ENCODE data around the gene CDRT15. TPM values are rescaled to one million over a fixed set of nuclear protein-coding genes. Genes with fewer than 3 reads are reported as not detected.

CDRT15 gene
- total RNA-seq, 1 experiment from 2014 or later = not detected

GRCh38 chr17:14245629-14246028 is 9.0 kb upstream of the CDRT15 start:
- no peak for DNase-seq
- Histone ChIP-seq H3K9me3 (ENCODE audit: control insufficient read depth, low read depth, low read length) (no peaks in the 10 kb centered on the region), H3K4me2 (ENCODE audit: insufficient read depth, insufficient read length, low read length) (no peak overlapping the region), H3K56ac (ENCODE audit: insufficient read length, low read depth, low read length) (no peak overlapping the region), H2BK120ac (ENCODE audit: low read depth, low read length, poor library complexity, severe bottlenecking) (no peak overlapping the region), H3K4me1 (ENCODE audit: insufficient read depth, low read length) (no peaks in the 10 kb centered on the region), H4K5ac (ENCODE audit: insufficient read length, low read depth, low read length) (no peak overlapping the region), H3K14ac (ENCODE audit: insufficient read depth, low read length) (no peak overlapping the region), H2BK20ac (ENCODE audit: low read depth, low read length, poor library complexity, severe bottlenecking) (no peak overlapping the region), H2AFZ (ENCODE audit: low read length) (no peak overlapping the region), H3K9ac (ENCODE audit: extremely low read depth, insufficient read length, low read length) (no peak overlapping the region), H2BK15ac (ENCODE audit: low read depth, low read length) (no peak overlapping the region), H3K27ac (ENCODE audit: insufficient read length, low read depth, low read length) (no peak overlapping the region), H3K27me3 (ENCODE audit: insufficient read depth, low read length) (no peaks in the 10 kb centered on the region), H2BK12ac (ENCODE audit: insufficient read length, low read depth, low read length) (no peak overlapping the region), H3K23ac (ENCODE audit: insufficient read length, low read depth, low read length) (no peak overlapping the region), H4K20me1 (ENCODE audit: control insufficient read depth, insufficient read depth, insufficient read length) (no peaks in the 10 kb centered on the region), H4K91ac (ENCODE audit: insufficient read length, low read depth, low read length) (no peak overlapping the region), H3K18ac (ENCODE audit: insufficient read length, low read depth, low read length) (no peak overlapping the region), H3K4ac (ENCODE audit: low read depth, low read length) (no peak overlapping the region), H2BK5ac (ENCODE audit: insufficient read length, low read length) (no peak overlapping the region), H3T11ph (ENCODE audit: low read length) (no peak overlapping the region), H4K8ac (replicated peaks; ENCODE audit: insufficient read length, low read depth, low read length) (no peak overlapping the region), H2AK5ac (ENCODE audit: insufficient read length, low read length) (no peak overlapping the region), H3K23me2 (ENCODE audit: insufficient read length, low read depth, low read length, poor library complexity, severe bottlenecking) (no peaks in the 10 kb centered on the region), H3K79me1 (ENCODE audit: insufficient read depth, low read depth, low read length, poor library complexity, severe bottlenecking) (no peaks in the 10 kb centered on the region), H3K79me2 (ENCODE audit: insufficient read depth, low read length) (no peaks in the 10 kb centered on the region)
- Mint-ChIP-seq H3K36me3 (ENCODE audit: insufficient read depth in 1 of 3, low read depth in 3 of 3) (no peaks in the 10 kb centered on the region), H3K4me3 (no peak overlapping the region), H3K27ac (no peak overlapping the region), H3K27me3 (ENCODE audit: low read depth) (no peaks in the 10 kb centered on the region), H3K4me1 (peaks cover 6 to 7% of the 10 kb centered on the region in 2 experiments), H3K9me3 (peaks cover 0 to 2% of the 10 kb centered on the region in 2 experiments; a peak in 1 of 5 replicates)
- no peak for TF ChIP-seq CTCF (conservative IDR thresholded peaks at IDR 0.05)
- no CpG with 5 or more reads among the region's 3 CpGs for WGBS (ENCODE audit: extremely low coverage, insufficient read length, low lambda C conversion rate)

All from H9 (cell line).